ENCODE measurements around the gene MGAT5. TPM values are rescaled to one million over a fixed set of nuclear protein-coding genes. Genes with fewer than 3 reads are reported as not detected.

The MGAT5 gene
- total RNA-seq, 2 experiments from 2014 or later, result 36.9 to 42.2 TPM

DNA sequence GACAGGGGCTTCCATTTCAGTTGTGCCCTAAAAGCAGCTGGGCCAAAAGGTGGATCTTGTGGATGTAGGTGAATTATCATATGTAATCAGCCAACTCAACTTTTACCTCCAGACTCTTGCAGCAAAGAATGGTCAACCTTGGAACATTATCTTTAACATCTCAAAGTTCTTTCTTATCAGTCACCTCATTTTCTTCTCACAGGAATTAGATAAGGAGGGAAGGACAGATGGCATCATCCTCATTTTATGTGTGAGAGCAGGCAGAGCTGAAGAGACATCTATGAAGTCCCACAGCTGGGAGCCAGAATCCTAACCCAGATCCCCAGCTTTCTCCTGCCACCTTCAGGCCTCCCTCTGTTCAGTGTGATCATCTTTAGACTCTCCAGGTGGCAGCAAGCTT lies 182.1 kb downstream of the MGAT5 start:
- Mint-ChIP-seq H3K4me3 (no peak overlapping the region), H3K36me3 (ENCODE audit: low read depth) (peaks cover 6% of the 10 kb centered on the region), H3K4me1 (ENCODE audit: low read depth) (no peaks in the 10 kb centered on the region), H3K9me3 (no peaks in the 10 kb centered on the region), H3K27ac (no peak overlapping the region), H3K27me3 (no peaks in the 10 kb centered on the region)
- DNase-seq, result no peak
- CTCF ChIA-PET, result interaction anchor here (0.7 to 2.1 kb wide), 3 partner anchors 12 to 318 kb away, joined by 3 to 9 read pairs (median 9); no protein-coding TSS in a partner anchor
- TF ChIP-seq, protein P1, sequence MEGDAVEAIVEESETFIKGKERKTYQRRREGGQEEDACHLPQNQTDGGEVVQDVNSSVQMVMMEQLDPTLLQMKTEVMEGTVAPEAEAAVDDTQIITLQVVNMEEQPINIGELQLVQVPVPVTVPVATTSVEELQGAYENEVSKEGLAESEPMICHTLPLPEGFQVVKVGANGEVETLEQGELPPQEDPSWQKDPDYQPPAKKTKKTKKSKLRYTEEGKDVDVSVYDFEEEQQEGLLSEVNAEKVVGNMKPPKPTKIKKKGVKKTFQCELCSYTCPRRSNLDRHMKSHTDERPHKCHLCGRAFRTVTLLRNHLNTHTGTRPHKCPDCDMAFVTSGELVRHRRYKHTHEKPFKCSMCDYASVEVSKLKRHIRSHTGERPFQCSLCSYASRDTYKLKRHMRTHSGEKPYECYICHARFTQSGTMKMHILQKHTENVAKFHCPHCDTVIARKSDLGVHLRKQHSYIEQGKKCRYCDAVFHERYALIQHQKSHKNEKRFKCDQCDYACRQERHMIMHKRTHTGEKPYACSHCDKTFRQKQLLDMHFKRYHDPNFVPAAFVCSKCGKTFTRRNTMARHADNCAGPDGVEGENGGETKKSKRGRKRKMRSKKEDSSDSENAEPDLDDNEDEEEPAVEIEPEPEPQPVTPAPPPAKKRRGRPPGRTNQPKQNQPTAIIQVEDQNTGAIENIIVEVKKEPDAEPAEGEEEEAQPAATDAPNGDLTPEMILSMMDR (IDR thresholded peaks at IDR 0.05), result no peak
- POLR2A ChIA-PET, result no interaction called here
- ATAC-seq, result no peak
- intact Hi-C loops (cut with micrococcal nuclease), result no loop called here

DNA sequence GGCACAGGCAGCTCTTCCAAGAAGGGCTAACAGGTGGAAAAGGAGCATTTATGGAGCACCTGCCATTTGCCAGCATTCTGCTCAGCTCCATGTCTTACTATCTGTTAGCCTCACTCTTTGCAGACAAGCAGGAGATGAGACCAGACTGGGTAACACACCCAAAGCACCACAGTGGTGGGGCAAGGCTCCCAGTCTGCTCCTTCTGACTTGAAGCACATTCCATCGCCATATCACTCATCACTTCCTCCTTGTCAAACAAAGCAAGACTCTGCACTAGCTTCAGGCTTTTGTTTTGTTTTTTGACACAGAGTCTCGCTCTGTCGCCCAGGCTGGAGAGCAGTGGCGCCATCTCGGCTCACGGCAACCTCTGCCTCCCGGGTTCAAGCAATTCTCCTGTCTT lies 182.8 kb downstream of the MGAT5 start:
- H3K9me3 Mint-ChIP-seq, result no peaks in the 10 kb centered on the region
- H3K27me3 Mint-ChIP-seq, result no peaks in the 10 kb centered on the region
- ATAC-seq, result no peak
- H3K4me1 Mint-ChIP-seq (ENCODE audit: low read depth), result no peaks in the 10 kb centered on the region
- ChIA-PET POLR2A (no interaction called here), CTCF (interaction anchor here (0.7 to 3.3 kb wide), 3 partner anchors 11 to 319 kb away, joined by 3 to 17 read pairs (median 9); no protein-coding TSS in a partner anchor)
- intact Hi-C loops (cut with micrococcal nuclease), result no loop called here
- TF ChIP-seq, protein P1 (IDR thresholded peaks at IDR 0.05), result no peak
- H3K36me3 Mint-ChIP-seq (ENCODE audit: low read depth), result peaks cover 6% of the 10 kb centered on the region
- no peak for DNase-seq
- H3K4me3 Mint-ChIP-seq, result no peak overlapping the region
- no peak overlapping the region for H3K27ac Mint-ChIP-seq

DNA sequence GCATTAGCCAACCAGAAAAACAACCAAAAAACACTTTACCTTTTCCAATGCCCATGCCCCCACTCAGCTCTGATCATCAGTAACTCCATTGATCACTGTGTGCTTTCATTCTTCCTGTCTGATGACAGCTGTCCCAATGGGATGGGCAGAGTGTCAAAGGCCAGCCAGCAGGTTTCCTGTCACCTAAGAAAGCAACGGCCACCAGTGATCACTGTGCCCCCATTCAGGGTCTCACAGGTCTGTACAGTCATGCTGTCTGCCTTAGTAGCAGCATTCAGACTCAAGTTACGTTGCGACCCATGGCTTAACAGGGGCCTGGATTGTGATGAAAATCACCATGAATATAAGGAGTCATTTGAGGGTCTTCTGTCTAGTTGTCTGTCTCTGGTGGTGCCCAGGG lies 184.5 kb downstream of the MGAT5 start:
- intact Hi-C loops (cut with micrococcal nuclease), result no loop called here
- Mint-ChIP-seq H3K4me3 (no peak overlapping the region), H3K4me1 (ENCODE audit: low read depth) (no peaks in the 10 kb centered on the region), H3K27ac (no peak overlapping the region), H3K27me3 (no peaks in the 10 kb centered on the region), H3K36me3 (ENCODE audit: low read depth) (peaks cover 6% of the 10 kb centered on the region), H3K9me3 (no peaks in the 10 kb centered on the region)
- TF ChIP-seq, protein P1 (IDR thresholded peaks at IDR 0.05), result no peak
- POLR2A ChIA-PET, result no interaction called here
- no peak for DNase-seq
- CTCF ChIA-PET, result interaction anchor here (2.0 to 3.3 kb wide), 2 partner anchors 13 to 27 kb away, joined by 8 to 17 read pairs; no protein-coding TSS in a partner anchor
- no peak for ATAC-seq

DNA sequence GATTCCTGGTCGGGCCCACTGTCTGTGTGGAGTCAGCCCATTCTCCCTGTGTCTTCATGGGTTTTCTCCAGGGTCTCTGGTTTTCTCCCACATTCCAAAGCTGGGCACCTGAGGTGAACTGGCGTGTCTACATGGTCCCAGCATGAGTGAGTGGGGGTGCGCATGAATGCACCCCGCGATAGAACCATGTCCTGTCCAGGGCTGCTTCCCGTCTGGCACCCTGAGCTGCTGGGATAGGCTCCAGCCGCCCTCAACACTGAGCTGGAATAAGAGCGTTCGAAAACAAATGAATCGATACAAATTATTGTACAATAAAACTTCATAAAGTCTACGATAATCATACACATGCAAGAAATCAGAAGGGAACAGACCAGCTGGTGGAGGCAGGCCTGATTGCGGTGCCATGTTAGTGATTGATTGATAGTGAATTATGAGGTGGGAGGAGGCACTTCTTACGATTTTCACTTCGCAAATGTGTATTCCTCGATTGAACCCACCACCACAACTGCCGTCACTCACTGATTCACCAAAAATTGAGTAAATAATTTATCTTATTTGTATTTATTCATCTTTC lies 186.6 kb downstream of the MGAT5 start:
- CTCF ChIA-PET, result interaction anchor here (0.9 kb wide), 1 partner anchor 11 kb away, joined by 3 read pairs; no protein-coding TSS in a partner anchor
- no peak overlapping the region for H3K4me3 Mint-ChIP-seq
- H3K27ac Mint-ChIP-seq, result no peak overlapping the region
- H3K27me3 Mint-ChIP-seq, result no peaks in the 10 kb centered on the region
- TF ChIP-seq, protein P1 (IDR thresholded peaks at IDR 0.05), result no peak
- no peak for ATAC-seq
- peaks cover 3% of the 10 kb centered on the region for H3K36me3 Mint-ChIP-seq (ENCODE audit: low read depth)
- H3K4me1 Mint-ChIP-seq (ENCODE audit: low read depth), result no peaks in the 10 kb centered on the region
- DNase-seq, result no peak
- intact Hi-C loops (cut with micrococcal nuclease), result no loop called here
- POLR2A ChIA-PET, result no interaction called here
- H3K9me3 Mint-ChIP-seq, result no peaks in the 10 kb centered on the region

DNA sequence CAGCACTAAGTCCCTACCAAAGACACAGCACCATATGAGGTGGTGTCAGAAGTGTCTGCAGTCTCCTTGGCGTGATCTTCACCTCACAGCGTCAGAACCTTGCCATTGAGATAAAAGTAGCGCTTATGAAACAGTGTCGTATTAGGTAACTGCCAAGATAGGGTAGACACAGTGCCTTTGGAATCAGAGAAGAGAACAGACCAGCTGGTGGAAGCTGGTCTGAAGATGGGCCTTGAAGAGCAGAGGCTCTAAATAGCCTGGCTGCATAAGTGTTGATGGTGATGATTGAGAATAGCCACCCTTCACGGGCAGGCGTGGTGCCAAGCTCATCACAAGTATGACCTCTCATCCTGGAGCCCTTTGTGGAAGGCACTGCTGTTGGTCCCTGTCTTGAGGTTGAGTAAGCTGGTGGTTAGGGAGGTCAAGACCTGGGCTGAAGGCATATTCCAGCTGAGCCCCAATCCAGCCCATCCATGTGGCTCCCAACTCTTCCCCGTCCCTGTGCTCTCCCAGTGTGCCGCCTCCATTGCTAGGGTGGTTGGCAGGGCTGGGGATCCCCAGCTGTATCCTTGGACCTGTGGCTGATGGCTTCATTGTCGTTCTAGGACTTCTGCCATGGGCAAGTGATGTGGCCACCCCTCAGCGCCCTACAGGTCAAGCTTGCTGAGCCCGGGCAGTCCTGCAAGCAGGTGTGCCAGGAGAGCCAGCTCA lies 187.4 kb downstream of the MGAT5 start:
- Mint-ChIP-seq H3K4me3 (no peak overlapping the region), H3K36me3 (ENCODE audit: low read depth) (peaks cover 3% of the 10 kb centered on the region), H3K9me3 (no peaks in the 10 kb centered on the region), H3K27ac (no peak overlapping the region), H3K4me1 (ENCODE audit: low read depth) (no peaks in the 10 kb centered on the region), H3K27me3 (no peaks in the 10 kb centered on the region)
- TF ChIP-seq, protein P1 (IDR thresholded peaks at IDR 0.05), result no peak
- ChIA-PET POLR2A (interaction anchor here (0.6 kb wide), 1 partner anchor 496 kb away, joined by 5 read pairs; no protein-coding TSS in a partner anchor), CTCF (interaction anchor here (0.7 kb wide), 1 partner anchor 10 kb away, joined by 4 read pairs; no protein-coding TSS in a partner anchor)
- ATAC-seq, result no peak
- intact Hi-C loops (cut with micrococcal nuclease), result no loop called here
- DNase-seq, result no peak
